Subcutaneous adipose tissue (tissue), 4 donors: ENCODE measurements around the gene RIMOC1. TPM values are rescaled to one million over a fixed set of nuclear protein-coding genes. Genes with fewer than 3 reads are reported as not detected.

Source experiments
- CTCF ChIP-seq: fragments of 450-650 bp; IDR thresholded peaks from one replicate; pipeline ENCODE4 v1.5.1; 2016; ENCODE audit warnings: low read depth, mild to moderate bottlenecking, control low read depth, antibody characterized with exemption, moderate library complexity
- total RNA-seq, 4 donors: library from RNA; depleted of rRNA; stranded (reverse); fragments of >200 nt; gene quantifications; one replicate each; pipeline ENCODE4 v1.1.0, GENCODE V29; 2016

The RIMOC1 gene
- total RNA-seq, 4 donors from 2014 or later = 19.9 to 42.2 (median 23.6) TPM

GRCh38 chr5:41892031-41892430, 12.1 kb upstream of the RIMOC1 start:
- TF ChIP-seq CTCF = no peak

- no peak for TF ChIP-seq CTCF
Measured at GRCh38 chr5:41893074-41893851, 10.9 kb upstream of the RIMOC1 start.

GRCh38 chr5:41896230-41896629, 7.9 kb upstream of the RIMOC1 start:
- no peak for TF ChIP-seq CTCF

GRCh38 chr5:41903382-41903891, 707 bp upstream of the RIMOC1 start:
- TF ChIP-seq CTCF = no peak

GRCh38 chr5:41906151-41906550, 2.0 kb downstream of the RIMOC1 start:
- no peak for TF ChIP-seq CTCF

GRCh38 chr5:41908374-41909079, 4.4 kb downstream of the RIMOC1 start:
- TF ChIP-seq CTCF = no peak

- no peak for TF ChIP-seq CTCF
Measured at GRCh38 chr5:41918105-41918504, 14.0 kb downstream of the RIMOC1 start.
